LoVo (cell line): ENCODE results near the gene LRRC10B.
A peak's percentile ranks its signal among the peaks of the same experiment; 100 is the strongest.
"Not testable (repeated sequence)": the region's sequence is repeated elsewhere in the genome, so short reads cannot be mapped to it uniquely, and the experiment has no call there.

ENCODE experiments used
- DNase-seq: peaks from one replicate; pipeline ENCODE4 v3.0.0-alpha.2; 2016; ENCODE audit warnings: low spot score

Gene LRRC10B

DNA sequence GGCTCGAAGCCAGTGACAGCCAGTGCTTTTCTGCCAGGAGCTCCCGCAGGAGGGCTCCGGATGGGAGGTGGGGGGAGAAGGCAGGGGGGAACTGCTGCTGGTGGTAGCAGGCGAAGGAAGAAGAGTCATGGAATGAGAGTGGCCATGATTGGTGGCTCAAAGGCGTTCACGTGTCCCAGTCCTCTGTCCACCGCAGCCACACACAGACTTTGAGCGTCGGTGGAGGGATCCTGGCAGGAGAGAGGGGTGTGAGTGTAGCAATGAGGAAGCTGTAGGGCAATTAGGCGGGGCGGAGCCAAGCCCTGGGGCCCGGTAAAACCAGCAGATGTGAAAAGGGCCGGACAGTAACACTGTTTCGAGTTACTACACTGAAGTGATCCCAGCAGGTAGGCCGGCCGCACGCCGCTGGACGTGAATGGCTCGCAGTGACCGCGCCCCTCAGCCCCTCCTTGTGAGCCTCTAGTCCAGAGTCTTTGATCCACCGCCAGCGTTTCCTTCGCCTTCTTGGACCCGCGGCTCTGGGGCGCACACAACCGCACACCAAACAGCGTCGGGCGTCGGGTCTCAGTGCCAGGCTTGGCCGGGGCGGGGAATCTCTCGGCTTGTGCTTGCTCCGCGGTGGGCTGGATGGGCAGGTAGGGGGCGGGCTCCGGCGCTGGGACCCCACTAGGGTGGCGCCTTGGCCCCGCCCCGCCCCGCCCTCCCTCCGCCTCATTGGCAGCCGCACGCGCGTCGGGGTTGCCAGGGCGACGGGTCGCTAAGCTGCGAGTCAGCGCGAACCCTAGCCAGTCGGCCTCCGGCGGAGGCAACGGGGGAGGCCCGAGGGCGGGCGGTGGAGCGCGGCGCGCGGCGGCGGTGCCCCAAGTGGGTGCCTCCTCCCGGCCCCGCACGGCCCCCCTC, at the start of gene LRRC10B:
TSS of gene LRRC10B (plus strand) at position 788 of the 900 bp plus-strand sequence. CDS start 250 bp downstream, outside the sequence.
- DNase-seq: peak; percentile 46

DNA sequence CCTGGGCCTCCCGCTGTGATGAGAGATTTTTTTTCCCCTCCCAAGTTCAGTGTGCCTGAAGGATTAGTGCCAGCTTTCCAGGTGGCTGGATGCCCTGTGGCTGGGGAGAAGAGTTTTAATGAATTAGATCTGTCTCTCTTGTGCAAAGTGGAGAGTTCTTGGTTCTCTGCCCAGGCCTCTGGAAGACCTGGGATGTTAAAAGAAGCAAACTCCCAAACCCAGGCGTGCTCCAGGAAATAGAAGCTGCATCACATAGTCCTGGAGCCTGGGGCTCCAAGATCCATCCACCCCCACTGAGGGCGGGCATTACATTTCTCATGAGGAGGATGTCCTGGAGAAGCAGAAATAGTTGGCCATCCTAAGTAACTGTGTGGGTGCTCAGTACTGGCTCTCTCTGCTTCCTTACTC, 48.1 kb upstream of the LRRC10B start:
- DNase-seq: no peak

DNA sequence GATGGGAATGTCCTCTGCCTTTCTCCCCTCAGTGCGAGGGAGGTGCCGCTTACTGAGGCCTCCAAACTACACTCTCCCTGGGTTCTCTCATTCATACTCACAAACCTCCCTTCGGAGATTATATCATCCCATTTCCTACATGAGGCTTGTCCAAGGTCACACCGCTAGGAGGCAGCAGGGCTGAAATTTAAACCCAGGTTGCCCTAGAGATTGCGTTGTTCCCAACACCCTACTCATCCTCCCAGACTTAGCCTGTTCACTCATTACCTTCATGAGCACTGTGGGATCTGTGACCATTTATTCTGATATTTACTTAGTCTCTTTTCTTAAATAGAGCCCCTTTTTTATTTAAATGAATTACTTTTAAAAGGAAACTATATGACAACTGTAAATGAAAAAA, 47.6 kb upstream of the LRRC10B start:
- no peak for DNase-seq

DNA sequence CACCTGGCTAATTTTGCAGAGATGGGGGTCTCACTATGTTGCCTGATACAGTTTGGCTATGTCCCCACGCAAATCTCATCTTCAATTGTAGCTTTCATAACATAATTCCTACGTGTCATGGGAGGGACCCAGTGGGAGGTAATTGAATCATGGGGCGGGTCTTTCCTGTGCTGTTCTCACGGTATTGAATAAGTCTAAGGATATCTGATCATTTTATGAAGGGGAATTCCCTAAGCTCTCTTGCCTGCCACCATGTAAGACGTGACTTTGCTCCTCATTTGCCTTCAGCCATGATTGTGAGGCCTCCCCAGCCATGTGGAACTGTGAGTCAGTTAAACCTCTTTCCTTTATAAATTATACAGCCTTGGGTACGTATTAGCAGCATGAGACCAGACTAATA, 40.9 kb upstream of the LRRC10B start:
- DNase-seq: not testable (repeated sequence)

GRCh38 chr11:61468002-61468401, 40.5 kb upstream of the LRRC10B start:
- DNase-seq: no peak

GRCh38 chr11:61472282-61472681, 36.3 kb upstream of the LRRC10B start:
- DNase-seq: no peak

- DNase-seq: no peak
Measured at GRCh38 chr11:61472868-61473267, 35.7 kb upstream of the LRRC10B start.

DNA sequence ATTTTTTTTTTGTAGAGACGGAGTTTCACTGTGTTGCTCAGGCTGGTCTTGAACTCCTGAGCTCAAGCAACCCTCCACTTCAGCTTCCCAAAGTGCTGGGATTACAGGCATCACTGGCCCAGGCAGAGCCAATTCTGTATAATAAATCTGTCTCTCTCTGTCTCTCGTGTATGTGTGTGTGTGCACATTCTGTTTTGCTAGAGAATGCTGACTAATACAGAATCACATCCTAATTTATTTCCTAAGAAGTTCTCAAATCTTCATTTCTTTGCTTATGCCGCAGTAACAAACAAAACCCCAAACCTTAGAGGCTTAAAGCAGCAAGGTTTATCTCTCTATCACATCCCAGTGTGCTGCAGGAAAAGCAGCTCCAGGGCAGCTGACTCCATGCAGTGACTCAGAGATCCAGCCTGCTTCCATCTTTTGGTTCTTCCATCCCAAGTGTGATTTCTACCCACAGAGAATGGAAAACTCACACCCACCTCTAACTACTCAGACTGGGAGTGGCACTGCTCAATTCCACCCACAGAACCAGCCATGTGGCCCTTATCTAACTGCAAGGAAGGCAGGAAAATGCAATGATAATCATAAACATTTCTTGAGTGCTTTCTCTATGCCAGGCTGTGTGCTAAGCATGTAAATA, 35.1 kb upstream of the LRRC10B start:
- DNase-seq: no peak

DNA sequence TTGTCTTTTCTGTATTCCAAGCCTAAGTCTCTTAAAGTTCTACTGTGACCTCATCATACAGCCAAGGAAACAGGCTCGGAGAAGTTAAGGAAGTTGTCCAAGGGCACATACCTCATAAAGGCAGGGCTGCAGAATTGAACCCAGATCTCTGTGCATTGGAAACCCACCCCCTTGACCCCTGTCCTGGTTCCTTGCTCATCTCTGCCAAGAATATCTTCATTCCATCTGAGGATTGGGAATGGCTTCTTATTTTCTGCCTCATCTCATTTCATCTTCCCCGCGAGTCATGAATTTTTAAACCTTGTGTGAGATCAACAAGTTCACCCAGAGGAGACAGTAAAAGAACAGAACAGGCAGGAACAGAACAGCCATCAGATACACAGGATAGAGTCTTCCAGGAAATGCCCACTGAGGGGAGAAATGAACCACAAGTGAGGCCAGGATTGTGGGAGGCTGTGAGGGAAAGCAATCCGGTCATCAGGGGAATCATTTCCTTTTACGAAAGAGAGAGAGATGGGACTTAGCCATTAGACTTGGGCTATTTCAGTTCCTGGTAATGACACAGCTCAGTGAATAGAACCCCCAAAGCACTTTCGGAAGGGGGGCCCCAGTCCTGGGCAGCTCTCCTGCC, 34.4 kb upstream of the LRRC10B start:
- DNase-seq: no peak

- DNase-seq: no peak
Measured at GRCh38 chr11:61475433-61475832, 33.1 kb upstream of the LRRC10B start.

DNA sequence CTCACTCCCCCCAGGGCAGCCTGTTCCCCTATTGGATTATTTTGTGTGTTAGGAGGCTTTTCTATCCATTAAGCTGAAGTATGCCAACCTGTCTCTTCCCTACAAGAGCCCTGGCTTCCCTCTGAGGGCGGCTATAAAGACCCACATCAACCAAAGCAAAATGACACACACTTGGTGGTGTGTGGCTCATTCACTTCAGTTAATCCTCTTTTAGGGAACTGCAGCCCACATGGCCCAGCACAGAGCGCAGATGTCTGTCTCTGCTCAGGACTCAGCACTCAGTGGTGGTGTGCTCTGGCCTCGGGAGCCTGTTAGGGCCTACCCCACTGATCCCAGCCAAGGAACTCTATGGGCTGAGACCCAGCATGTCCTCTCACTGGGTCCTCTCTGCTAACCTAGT, 32.2 kb upstream of the LRRC10B start:
- DNase-seq: no peak

DNA sequence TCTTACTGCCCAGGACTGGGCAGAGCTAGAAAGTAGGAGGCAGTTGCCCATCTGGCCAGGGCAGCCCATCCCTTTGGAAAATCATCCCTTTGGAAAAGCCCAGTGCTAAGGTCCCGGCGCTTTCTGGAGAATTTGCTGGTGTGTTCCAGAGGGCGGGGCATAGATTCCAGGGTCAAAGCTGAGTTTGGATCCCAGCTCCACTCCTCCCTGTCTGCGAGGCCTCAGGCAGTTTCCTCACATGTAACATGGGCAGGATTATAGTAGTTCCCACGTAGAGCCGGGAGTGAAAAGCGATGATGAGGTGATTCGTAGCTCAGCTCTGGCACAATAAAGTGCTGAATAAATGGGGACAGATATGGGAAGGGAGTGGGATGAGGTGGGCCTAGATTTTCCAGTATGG, 31.4 kb upstream of the LRRC10B start:
- DNase-seq: no peak

GRCh38 chr11:61477727-61478148, 30.8 kb upstream of the LRRC10B start:
- no peak for DNase-seq

GRCh38 chr11:61479360-61480058, 29.0 kb upstream of the LRRC10B start:
- not testable (repeated sequence) for DNase-seq

DNA sequence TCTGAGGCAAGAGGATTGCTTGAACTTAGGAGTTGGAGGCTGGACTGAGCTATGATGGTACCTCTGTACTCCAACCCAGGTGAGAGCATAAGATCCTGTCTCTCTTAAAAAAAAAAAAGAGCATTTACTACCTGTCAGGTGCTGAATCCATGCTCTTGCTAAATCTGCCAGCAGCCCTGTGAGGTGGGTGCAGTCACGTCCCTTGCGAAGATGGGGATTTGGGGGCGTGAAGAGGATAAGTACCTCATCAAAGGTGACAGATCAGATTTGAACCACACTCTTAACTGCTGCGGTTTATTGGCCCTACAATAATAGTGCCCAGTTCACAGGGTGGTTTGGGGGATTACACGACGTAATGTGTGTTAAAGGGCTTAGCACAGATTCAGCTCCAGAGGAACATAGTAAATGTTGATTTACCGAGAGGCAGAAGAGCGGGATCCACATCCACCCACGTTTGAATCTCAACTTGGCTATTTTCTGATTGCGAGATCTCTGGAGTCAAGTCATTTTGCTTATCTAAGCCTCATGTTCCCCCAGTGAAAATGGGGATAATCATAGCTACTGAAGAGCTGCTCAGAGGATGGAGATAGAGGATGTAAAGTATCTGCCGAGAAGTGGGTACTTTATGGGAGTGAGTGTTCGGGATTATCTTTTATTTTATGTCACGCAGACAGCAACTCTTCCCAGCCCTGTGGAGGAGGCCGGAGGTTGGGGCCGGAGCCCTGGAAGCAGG, 28.1 kb upstream of the LRRC10B start:
- no peak for DNase-seq

DNA sequence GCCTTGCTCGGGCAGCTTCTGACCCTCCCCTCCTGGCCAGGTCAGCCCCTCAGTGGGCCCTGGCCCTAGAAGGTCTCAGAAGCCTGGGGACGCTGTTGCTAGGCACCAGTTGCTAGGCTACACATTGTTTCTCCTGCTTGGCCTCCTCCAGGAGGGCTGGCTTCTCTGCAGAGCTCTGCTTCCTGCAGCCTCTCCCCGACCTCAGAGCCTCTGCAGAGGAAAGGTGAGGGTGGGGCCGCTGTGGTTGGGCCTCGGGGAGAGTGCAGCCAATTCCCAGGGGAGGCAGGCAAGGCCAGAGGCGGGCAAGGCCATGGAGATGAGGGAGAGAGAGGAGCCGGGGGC, 27.6 kb upstream of the LRRC10B start:
- no peak for DNase-seq

DNA sequence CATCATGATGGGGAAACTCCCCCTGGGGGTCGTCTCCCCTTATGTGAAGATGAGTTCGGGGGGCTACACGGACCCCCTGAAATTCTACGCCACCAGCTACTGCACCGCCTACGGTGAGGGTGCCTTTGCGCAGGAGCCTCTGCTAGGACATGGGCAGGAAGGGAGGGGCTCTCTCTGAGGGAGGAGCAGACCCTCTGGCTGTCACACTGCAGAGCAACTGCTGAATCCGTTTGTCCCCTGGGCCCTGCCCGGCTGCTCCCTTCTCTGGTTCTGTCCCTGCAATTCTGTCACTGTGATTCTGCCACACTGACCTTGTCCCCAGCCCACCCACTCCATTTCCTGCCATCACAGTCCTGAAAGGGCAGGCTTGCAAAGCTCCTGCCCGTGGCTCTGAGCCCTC, 26.7 kb upstream of the LRRC10B start:
- no peak for DNase-seq

- DNase-seq: no peak
Measured at GRCh38 chr11:61482513-61482912, 26.0 kb upstream of the LRRC10B start.

DNA sequence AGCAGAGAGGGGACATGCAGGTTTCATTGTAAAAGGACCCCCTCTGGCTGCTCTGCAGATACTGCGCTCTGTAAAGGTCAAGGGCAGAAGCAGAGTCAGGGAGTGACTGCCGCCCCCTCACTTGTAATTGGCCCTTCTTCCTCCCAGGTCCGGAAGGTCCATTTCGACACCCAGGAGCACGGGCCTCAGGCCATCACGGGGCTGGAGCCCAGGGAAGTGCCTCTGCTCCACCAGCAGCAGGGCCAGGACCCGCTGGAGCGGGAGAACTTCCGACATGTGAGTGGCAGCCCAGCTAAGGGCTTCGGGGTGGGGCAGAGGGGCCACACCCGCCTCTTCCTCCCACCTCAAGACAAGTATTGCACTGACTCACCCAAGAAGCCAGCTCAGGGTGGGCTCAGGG, 24.0 kb upstream of the LRRC10B start:
- no peak for DNase-seq

GRCh38 chr11:61485080-61485479, 23.5 kb upstream of the LRRC10B start:
- no peak for DNase-seq

DNA sequence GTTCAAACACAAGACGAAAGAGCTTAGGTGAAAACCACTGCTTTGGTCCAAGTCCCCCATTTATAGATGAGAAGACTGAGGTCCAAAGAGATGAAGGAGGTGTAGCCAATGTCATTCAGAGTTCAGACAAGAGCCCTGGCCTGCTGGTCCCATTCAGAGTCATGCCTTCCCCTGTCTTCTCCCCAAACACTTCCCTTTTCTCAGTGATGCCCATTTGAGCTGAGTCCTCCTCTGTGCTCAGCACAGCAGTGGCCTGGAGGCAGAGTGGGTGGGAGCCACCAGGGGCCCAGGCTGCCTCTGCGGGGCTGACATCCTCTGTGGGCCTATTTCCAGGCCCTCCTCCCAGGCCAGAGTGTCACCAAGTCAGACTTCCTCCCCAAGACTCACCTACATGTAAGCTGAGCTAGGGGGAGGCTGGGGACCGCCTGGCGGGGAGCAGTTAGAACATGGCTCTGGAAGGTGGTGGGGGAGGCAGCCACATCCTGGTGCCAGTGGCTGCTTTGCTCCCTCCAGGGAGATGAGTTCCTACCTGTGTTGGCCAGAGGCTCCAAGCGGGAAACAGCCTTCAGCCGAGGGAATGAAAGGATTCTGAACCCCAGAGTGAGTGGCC, 22.4 kb upstream of the LRRC10B start:
- DNase-seq: no peak
